Natural killer cell (primary cell): ENCODE measurements around the gene CXCR1. TPM values are rescaled to one million over a fixed set of nuclear protein-coding genes. Genes with fewer than 3 reads are reported as not detected.

Source experiments
- ATAC-seq, 3 donors: fragments of 150-1000 bp in 2 of 3; fragments of 200-7000 bp in 1 of 3; cut with Tn5 transposase; 1 replicate in 1 of 3; 2 replicates in 2 of 3; pipeline ENCODE4 v1.10.0; 2021; ENCODE audit warnings: mild to moderate bottlenecking in 2 of 3, moderate library complexity in 2 of 3
- DNase-seq, 2 donors: peaks; one replicate each; pipeline versions ENCODE4 v3.0.0 to v3.0.0-alpha.2; 2013 to 2021; ENCODE audit warnings: mixed read lengths in 1 of 2
- H3K27ac ChIP-seq: one replicate; pipeline ENCODE4 v1.5.1; 2013; ENCODE audit warnings: mild to moderate bottlenecking, low read length
- H3K27me3 ChIP-seq: one replicate; pipeline ENCODE4 v1.6.1; 2013; ENCODE audit warnings: low read length; ENCODE audit not compliant: control insufficient read depth, insufficient read depth
- H3K36me3 ChIP-seq: one replicate; pipeline ENCODE4 v1.6.1; 2013; ENCODE audit warnings: low read length; ENCODE audit not compliant: control insufficient read depth, insufficient read depth
- H3K4me1 ChIP-seq: one replicate; pipeline ENCODE4 v1.6.1; 2013; ENCODE audit warnings: low read length; ENCODE audit not compliant: control insufficient read depth, insufficient read depth
- H3K4me3 ChIP-seq: one replicate; pipeline ENCODE4 v1.5.1; 2013; ENCODE audit warnings: low read length
- H3K9me3 ChIP-seq: one replicate; pipeline ENCODE4 v1.6.1; 2013; ENCODE audit warnings: low read length; ENCODE audit not compliant: control insufficient read depth, insufficient read depth
- H3K27ac Mint-ChIP-seq, 2 donors: one replicate each; pipeline ENCODE4 v1.8.0; 2022; ENCODE audit warnings: mild to moderate bottlenecking in 2 of 2, mixed read lengths in 2 of 2, moderate library complexity in 1 of 2
- H3K27me3 Mint-ChIP-seq, 2 donors: one replicate each; pipeline ENCODE4 v1.8.0; 2022; ENCODE audit warnings: low read depth in 2 of 2, mixed read lengths in 2 of 2
- H3K36me3 Mint-ChIP-seq: one replicate; pipeline ENCODE4 v1.8.0; 2022; ENCODE audit warnings: mixed read lengths
- H3K4me1 Mint-ChIP-seq, 2 donors: one replicate each; pipeline ENCODE4 v1.8.0; 2022; ENCODE audit warnings: mixed read lengths in 2 of 2
- H3K4me3 Mint-ChIP-seq: one replicate; pipeline ENCODE4 v1.8.0; 2022; ENCODE audit warnings: mild to moderate bottlenecking, moderate library complexity, mixed read lengths
- H3K9me3 Mint-ChIP-seq, 2 donors: one replicate each; pipeline ENCODE4 v1.8.0; 2022; ENCODE audit warnings: mixed read lengths in 2 of 2
- CTCF ChIP-seq: fragments of 200-600 bp; IDR thresholded peaks from one replicate; pipeline ENCODE4 v1.8.0; 2022; ENCODE audit warnings: antibody characterized with exemption
- WGBS: methylation state at CpG from one replicate; pipeline ENCODE4 v1.1.7; 2013; ENCODE audit warnings: missing lambda C conversion rate; ENCODE audit not compliant: insufficient coverage; 5-methylcytosine and 5-hydroxymethylcytosine counted together
- intact Hi-C: fragments of 100-400 bp; cut with micrococcal nuclease; formaldehyde crosslinking; loops from one replicate; pipeline ENCODE4 v1.14.2; 2022
- total RNA-seq, 4 donors: library from RNA; stranded (reverse); fragments of 120-200 nt in 1 of 4; gene quantifications; one replicate each; pipeline versions ENCODE4 v1.2.3 to v1.2.4, GENCODE V29; 2013 to 2022

Gene CXCR1
- total RNA-seq, 3 donors from 2014 or later (not counting 1 experiment from before 2014, with no cell fraction given), result 9.1 to 19.2 (median 10.6) TPM

- H3K4me3 ChIP-seq, result no peak overlapping the region
- H3K36me3 ChIP-seq, result no peaks in the 10 kb centered on the region
- Mint-ChIP-seq H3K27me3 (peaks cover 0 to 2% of the 10 kb centered on the region in 2 donors), H3K9me3 (no peaks in the 10 kb centered on the region), H3K27ac (peak overlapping the region; percentile 89 to 92), H3K4me3 (no peak overlapping the region), H3K36me3 (no peaks in the 10 kb centered on the region), H3K4me1 (peaks cover 43 to 48% of the 10 kb centered on the region in 2 donors)
- no peak for TF ChIP-seq CTCF
- WGBS, result 74% methylated on average over 3 of the region's 5 CpGs
- ATAC-seq (no peak), DNase-seq (no peak)
- no peak overlapping the region for H3K27ac ChIP-seq
- H3K27me3 ChIP-seq, result no peaks in the 10 kb centered on the region
- intact Hi-C loops, result loop anchor here (1.0 kb wide), 1 partner anchor 87 kb away; no protein-coding TSS in a partner anchor
- peaks cover 39% of the 10 kb centered on the region for H3K4me1 ChIP-seq
- no peaks in the 10 kb centered on the region for H3K9me3 ChIP-seq
Measured at GRCh38 chr2:218169757-218170546, 3.2 kb upstream of the CXCR1 start.

GRCh38 chr2:218168635-218169462 lies 2.1 kb upstream of the CXCR1 start:
- peak; percentile 62 to 85 for DNase-seq
- no peak overlapping the region for H3K27ac ChIP-seq
- peaks cover 6% of the 10 kb centered on the region for H3K36me3 ChIP-seq
- no peaks in the 10 kb centered on the region for H3K9me3 ChIP-seq
- H3K9me3 Mint-ChIP-seq, result no peaks in the 10 kb centered on the region
- 48% methylated on average over 7 of the region's 9 CpGs for WGBS
- peak; percentile 71 to 76 (median 76) for ATAC-seq
- peaks cover 0 to 2% of the 10 kb centered on the region in 2 donors for H3K27me3 Mint-ChIP-seq
- intact Hi-C loops, result loop anchor here (1.0 kb wide), 1 partner anchor 88 kb away; no protein-coding TSS in a partner anchor
- peak overlapping the region; percentile 89 to 92 for H3K27ac Mint-ChIP-seq
- H3K4me1 Mint-ChIP-seq, result peaks cover 55 to 59% of the 10 kb centered on the region in 2 donors
- peaks cover 47% of the 10 kb centered on the region for H3K4me1 ChIP-seq
- peak overlapping the region; percentile 35 for H3K4me3 Mint-ChIP-seq
- H3K4me3 ChIP-seq, result no peak overlapping the region
- peaks cover 9% of the 10 kb centered on the region for H3K36me3 Mint-ChIP-seq
- TF ChIP-seq CTCF, result peak; percentile 71
- H3K27me3 ChIP-seq, result no peaks in the 10 kb centered on the region

GRCh38 chr2:218168016-218168415 lies 1.3 kb upstream of the CXCR1 start:
- H3K27me3 ChIP-seq, result no peaks in the 10 kb centered on the region
- peak overlapping the region; percentile 94 for H3K4me3 Mint-ChIP-seq
- H3K36me3 Mint-ChIP-seq, result peaks cover 11% of the 10 kb centered on the region
- no peak overlapping the region for H3K27ac ChIP-seq
- no peaks in the 10 kb centered on the region for H3K9me3 ChIP-seq
- no peak for TF ChIP-seq CTCF
- no peak overlapping the region for H3K4me3 ChIP-seq
- no peak for DNase-seq
- H3K4me1 Mint-ChIP-seq, result peaks cover 63 to 68% of the 10 kb centered on the region in 2 donors
- no peaks in the 10 kb centered on the region for H3K9me3 Mint-ChIP-seq
- WGBS, result 79% methylated on average over 1 of the region's 1 CpG
- ATAC-seq, result no peak
- peaks cover 52% of the 10 kb centered on the region for H3K4me1 ChIP-seq
- H3K27ac Mint-ChIP-seq, result peak overlapping the region; percentile 89 to 92
- H3K27me3 Mint-ChIP-seq, result peaks cover 0 to 2% of the 10 kb centered on the region in 2 donors
- peaks cover 8% of the 10 kb centered on the region for H3K36me3 ChIP-seq
- intact Hi-C loops, result no loop called here
